ENCODE results near the gene LRRC75A. TPM values are rescaled to one million over a fixed set of nuclear protein-coding genes. Genes with fewer than 3 reads are reported as not detected.
A peak's percentile ranks its signal among the peaks of the same experiment; 100 is the strongest.

The LRRC75A gene
- total and polyA plus RNA-seq, 2 of the 8 experiments (the other 6 are each of a cell fraction or from before 2014, with no cell fraction given) = 9.7 to 9.9 TPM

- no peak overlapping the region for H3K4ac ChIP-seq (replicated peaks; ENCODE audit: insufficient read length, low read depth, low read length)
- no peak overlapping the region for H3K23ac ChIP-seq (ENCODE audit: insufficient read length)
- H2AFZ ChIP-seq (ENCODE audit: low read length) = no peak overlapping the region
- H2BK12ac ChIP-seq (ENCODE audit: low read depth, low read length) = no peak overlapping the region
- DNase-seq (ENCODE audit: low read depth in 1 of 2, low spot score in 2 of 2) (no peak), FAIRE-seq (no peak)
- 85% methylated on average over 13 of the region's 13 CpGs; no CpG with 5 or more reads in 1 of the 2 experiments for WGBS, 2 experiments (ENCODE audit: extremely low coverage in 1 of 2, insufficient coverage in 1 of 2, insufficient read length in 1 of 2, insufficient replicate concordance in 2 of 2, low coverage in 1 of 2, low lambda C conversion rate in 2 of 2, missing lambda C conversion rate in 1 of 2)
- no peak overlapping the region for H3K27ac ChIP-seq (ENCODE audit: low read depth, low read length)
- no peak overlapping the region for H4K91ac ChIP-seq (replicated peaks; ENCODE audit: insufficient read length, low read length)
- H4K20me1 ChIP-seq (replicated peaks in 1 of 2; ENCODE audit: control insufficient read depth in 1 of 2, insufficient read depth in 2 of 2, low read length in 2 of 2) = peaks cover 3% of the 10 kb centered on the region in 2 experiments
- H3K56ac ChIP-seq (replicated peaks; ENCODE audit: insufficient read length, low read depth, low read length) = no peak overlapping the region
- H2AK5ac ChIP-seq (ENCODE audit: low read depth, low read length) = no peak overlapping the region
- H3K18ac ChIP-seq (ENCODE audit: extremely low read depth, low read length) = no peak overlapping the region
- no peak overlapping the region for H2BK15ac ChIP-seq (ENCODE audit: low read length)
- H2BK5ac ChIP-seq (ENCODE audit: low read depth, low read length) = no peak overlapping the region
- no peak overlapping the region for H4K5ac ChIP-seq (ENCODE audit: insufficient read length, low read depth, low read length)
- H3K14ac ChIP-seq (ENCODE audit: insufficient read length) = no peak overlapping the region
- no peaks in the 10 kb centered on the region for H3K36me3 ChIP-seq (ENCODE audit: control insufficient read depth in 2 of 4, insufficient read depth in 4 of 4, low read length in 3 of 4)
- H3K79me1 ChIP-seq (ENCODE audit: low read depth, low read length) = peaks cover 4% of the 10 kb centered on the region
- H3K23me2 ChIP-seq (ENCODE audit: low read depth, low read length) = no peaks in the 10 kb centered on the region
- POLR2A ChIA-PET (ENCODE audit: partially characterized antibody) = interaction anchor here (1.0 to 17.6 kb wide), 7 partner anchors 9 to 28 kb away, joined by 3 to 204 read pairs (median 5); partner anchors contain the start of gene LRRC75A
- no peaks in the 10 kb centered on the region for H3K79me2 ChIP-seq (ENCODE audit: control insufficient read depth in 1 of 2, insufficient read depth in 2 of 2, low read length in 2 of 2)
- CTCF ChIA-PET (ENCODE audit: partially characterized antibody) = interaction anchor here (0.6 to 36.9 kb wide), 11 partner anchors 8 to 78 kb away, joined by 3 to 941 read pairs (median 16); partner anchors contain the start of gene LRRC75A
- no peak overlapping the region for H3K9ac ChIP-seq (replicated peaks in 1 of 4; ENCODE audit: extremely low read depth in 1 of 4, low read depth in 3 of 4, low read length in 3 of 4)
- no peak overlapping the region for H2BK120ac ChIP-seq (replicated peaks; ENCODE audit: low read depth, low read length)
- H3K4me3 ChIP-seq (ENCODE audit: extremely low read depth in 1 of 4, insufficient read depth in 2 of 4, low read depth in 3 of 4, low read length in 4 of 4) = no peak overlapping the region
- H3K4me2 ChIP-seq (ENCODE audit: insufficient read depth in 1 of 2, low read depth in 2 of 2, low read length in 2 of 2) = no peak overlapping the region
- H2BK20ac ChIP-seq (ENCODE audit: low read length) = no peak overlapping the region
- no peak overlapping the region for H4K8ac ChIP-seq (ENCODE audit: extremely low read depth, insufficient read depth, low read length)
- H3K4me1 ChIP-seq (replicated peaks in 1 of 4; ENCODE audit: control insufficient read depth in 3 of 4, insufficient read depth in 4 of 4, low read length in 3 of 4) = peaks cover 6 to 26% (median 10%) of the 10 kb centered on the region in 4 experiments
- H3K9me3 ChIP-seq (ENCODE audit: insufficient read depth in 2 of 2, low read depth in 1 of 2, low read length in 1 of 2) = no peaks in the 10 kb centered on the region
- H3K27me3 ChIP-seq (replicated peaks in 1 of 4; ENCODE audit: control insufficient read depth in 3 of 4, extremely low read depth in 1 of 4, insufficient read depth in 3 of 4, low read length in 3 of 4) = no peaks in the 10 kb centered on the region
- no peak for TF ChIP-seq POU5F1 (IDR thresholded peaks at IDR 0.05; ENCODE audit: low read depth, low read length)
- no peak for TF ChIP-seq NANOG (IDR thresholded peaks at IDR 0.05; ENCODE audit: insufficient read depth, low read depth, low read length, poor library complexity, severe bottlenecking)
- no peak for TF ChIP-seq CHD1 (IDR thresholded peaks at IDR 0.05; ENCODE audit: low read depth, low read length)
- no peak for TF ChIP-seq GTF2F1 (IDR thresholded peaks at IDR 0.05; ENCODE audit: borderline replicate concordance, low read depth, low read length)
- no peak for TF ChIP-seq RXRA (IDR thresholded peaks at IDR 0.05; ENCODE audit: insufficient read depth, low read depth, low read length)
- peak; percentile 24 to 52; a peak in 2 of 4 replicates for TF ChIP-seq RAD21 (IDR thresholded peaks at IDR 0.05 in 1 of 2, conservative IDR thresholded peaks at IDR 0.05 in 1 of 2; ENCODE audit: low read depth in 2 of 2, low read length in 2 of 2)
- TF ChIP-seq CTCF (IDR thresholded peaks at IDR 0.05; ENCODE audit: control extremely low read depth in 1 of 3, insufficient read depth in 1 of 3, low read depth in 1 of 3, low read length in 3 of 3) = peak; percentile 40 to 60 (median 43); a peak in 3 of 4 replicates
These were observed 28.4 kb downstream of the LRRC75A start for GRCh38 chr17:16463358-16464302.

All from H1 (cell line).